WTC11 (cell line): ENCODE measurements around the gene JADE3. TPM values are rescaled to one million over a fixed set of nuclear protein-coding genes. Genes with fewer than 3 reads are reported as not detected.

ENCODE experiments used
- ATAC-seq: fragments of 200-7000 bp; cut with Tn5 transposase; 2 replicates; pipeline ENCODE4 v1.10.0; 2021; ENCODE audit warnings: mild to moderate bottlenecking, moderate library complexity
- CTCF ChIA-PET: fragments of 300-600 bp; sonication (Branson Sonifier 250); formaldehyde crosslinking; loops from one replicate; lab custom pipeline; 2021; ENCODE audit warnings: antibody characterized with exemption; lab: Charles Lee
- POLR2A ChIA-PET: fragments of 350-600 bp; sonication (Branson Sonifier 250); formaldehyde crosslinking; loops from one replicate; lab custom pipeline; 2021; ENCODE audit warnings: antibody characterized with exemption; lab: Charles Lee
- DNase-seq: peaks from one replicate; pipeline ENCODE4 v3.0.0; 2021; ENCODE audit warnings: low spot score
- H3K27ac Mint-ChIP-seq: 2 replicates; pipeline ENCODE4 v1.8.0; 2021; ENCODE audit warnings: mixed read lengths
- H3K27me3 Mint-ChIP-seq: 2 replicates; pipeline ENCODE4 v1.8.0; 2021; ENCODE audit warnings: low read depth, mild to moderate bottlenecking, moderate library complexity, mixed read lengths
- H3K36me3 Mint-ChIP-seq: 2 replicates; pipeline ENCODE4 v1.8.0; 2021; ENCODE audit warnings: mixed read lengths
- H3K4me1 Mint-ChIP-seq: 2 replicates; pipeline ENCODE4 v1.8.0; 2022; ENCODE audit warnings: mixed read lengths
- H3K4me3 Mint-ChIP-seq: 2 replicates; pipeline ENCODE4 v1.8.0; 2021; ENCODE audit warnings: mild to moderate bottlenecking, moderate library complexity, mixed read lengths
- H3K9me3 Mint-ChIP-seq: 2 replicates; pipeline ENCODE4 v1.8.0; 2021; ENCODE audit warnings: mixed read lengths
- AR ChIP-seq: fragments of 250-450 bp; sonication (Bioruptor Pico); IDR thresholded peaks from 2 replicates; pipeline ENCODE4 v1.9.0; 2021; ENCODE audit warnings: mild to moderate bottlenecking
- ATF2 ChIP-seq: sonication (generic); formaldehyde crosslinking; IDR thresholded peaks from 2 replicates; pipeline ENCODE4 v1.8.1; 2022; ENCODE audit warnings: low read depth, missing genetic modification reagents, borderline replicate concordance
- ATF6 ChIP-seq: sonication (generic); formaldehyde crosslinking; IDR thresholded peaks from 2 replicates; pipeline ENCODE4 v1.8.1; 2023; ENCODE audit warnings: mild to moderate bottlenecking, missing genetic modification reagents
- CTCF ChIP-seq: fragments of 200-600 bp; IDR thresholded peaks from 2 replicates; pipeline ENCODE4 v1.8.0; 2022; ENCODE audit warnings: antibody characterized with exemption
- E2F1 ChIP-seq: sonication (generic); formaldehyde crosslinking; IDR thresholded peaks from 2 replicates; pipeline ENCODE4 v1.8.0; 2022; ENCODE audit warnings: mild to moderate bottlenecking, missing genetic modification reagents
- FOXK1 ChIP-seq: sonication (generic); formaldehyde crosslinking; IDR thresholded peaks from 2 replicates; pipeline ENCODE4 v1.8.0; 2022; ENCODE audit warnings: mild to moderate bottlenecking, moderate library complexity, missing genetic modification reagents
- MXD4 ChIP-seq: fragments of 250-450 bp; sonication (Bioruptor Pico); IDR thresholded peaks from 2 replicates; pipeline ENCODE4 v1.8.0; 2021; ENCODE audit warnings: mild to moderate bottlenecking, moderate library complexity, borderline replicate concordance
- NR1H2 ChIP-seq: sonication (generic); formaldehyde crosslinking; IDR thresholded peaks from 2 replicates; pipeline ENCODE4 v1.9.0; 2021; ENCODE audit warnings: mild to moderate bottlenecking, moderate library complexity, missing genetic modification reagents
- NR2C2 ChIP-seq: sonication (generic); formaldehyde crosslinking; IDR thresholded peaks from 2 replicates; pipeline ENCODE4 v1.8.0; 2022; ENCODE audit warnings: mild to moderate bottlenecking, missing genetic modification reagents
- PREB ChIP-seq: sonication (generic); formaldehyde crosslinking; IDR thresholded peaks from 2 replicates; pipeline ENCODE4 v1.8.1; 2022; ENCODE audit warnings: mild to moderate bottlenecking, missing genetic modification reagents, moderate library complexity, borderline replicate concordance
- SMAD4 ChIP-seq: sonication (generic); formaldehyde crosslinking; IDR thresholded peaks from 2 replicates; pipeline ENCODE4 v1.8.0; 2022; ENCODE audit warnings: mild to moderate bottlenecking, missing genetic modification reagents
- STAT6 ChIP-seq: sonication (generic); formaldehyde crosslinking; conservative IDR thresholded peaks from 2 replicates; pipeline ENCODE4 v1.8.1; 2023; ENCODE audit warnings: mild to moderate bottlenecking, low read depth, missing genetic modification reagents, moderate library complexity
- ZBTB43 ChIP-seq: sonication (generic); formaldehyde crosslinking; IDR thresholded peaks from 2 replicates; pipeline ENCODE4 v1.8.1; 2023; ENCODE audit warnings: mild to moderate bottlenecking, missing genetic modification reagents
- total RNA-seq: library from RNA; stranded (reverse); gene quantifications from 3 replicates; pipeline ENCODE4 v1.2.3, GENCODE V29; 2021

JADE3 gene
- total RNA-seq, 1 experiment from 2014 or later = 19.2 TPM

GRCh38 chrX:46978341-46979291, 66.4 kb downstream of the JADE3 start:
- Mint-ChIP-seq H3K27me3 (no peaks in the 10 kb centered on the region), H3K27ac (peak overlapping the region; percentile 28)
- ATAC-seq = peak; percentile 80
- TF ChIP-seq PREB (CRISPR knock-in tag) = no peak
- no peak for TF ChIP-seq AR (CRISPR knock-in tag)
- TF ChIP-seq CTCF = peak; percentile 54
- no peak for TF ChIP-seq E2F1 (CRISPR knock-in tag)
- TF ChIP-seq, all 79 proteins: peak for 1
- peaks cover 55% of the 10 kb centered on the region for H3K4me1 Mint-ChIP-seq
- ChIA-PET POLR2A (no interaction called here), CTCF (interaction anchor here (0.8 to 1.9 kb wide), 3 partner anchors 55 to 75 kb away, joined by 4 to 7 read pairs (median 5); no protein-coding TSS in a partner anchor)
- H3K36me3 Mint-ChIP-seq = no peaks in the 10 kb centered on the region
- peak; percentile 80 for DNase-seq
- no peak overlapping the region for H3K4me3 Mint-ChIP-seq
- H3K9me3 Mint-ChIP-seq = no peaks in the 10 kb centered on the region

GRCh38 chrX:46984705-46985104, 72.5 kb downstream of the JADE3 start:
- Mint-ChIP-seq H3K36me3 (peaks cover 15% of the 10 kb centered on the region; the same call in 1 of the 2 replicates), H3K4me1 (peaks cover 19% of the 10 kb centered on the region), H3K27me3 (no peaks in the 10 kb centered on the region), H3K9me3 (no peaks in the 10 kb centered on the region), H3K27ac (no peak overlapping the region), H3K4me3 (no peak overlapping the region)
- no peak for ATAC-seq
- DNase-seq = no peak
- POLR2A ChIA-PET = no interaction called here
- CTCF ChIA-PET = no interaction called here
- no peak for TF ChIP-seq AR (CRISPR knock-in tag)
- TF ChIP-seq STAT6 (CRISPR knock-in tag) = no peak
- TF ChIP-seq NR1H2 (CRISPR knock-in tag) = no peak
- no peak for TF ChIP-seq NR2C2 (CRISPR knock-in tag)
- no peak for TF ChIP-seq SMAD4
- no peak for TF ChIP-seq ATF2
- TF ChIP-seq FOXK1 (CRISPR knock-in tag) = no peak
- TF ChIP-seq ZBTB43 = no peak
- TF ChIP-seq MXD4 = no peak
- TF ChIP-seq ATF6 (CRISPR knock-in tag) = no peak
